Smooth muscle cell of the umbilical artery (primary cell): ENCODE data around the gene KRT1. TPM values are rescaled to one million over a fixed set of nuclear protein-coding genes. Genes with fewer than 3 reads are reported as not detected.

Experiments
- total RNA-seq: library from RNA; depleted of rRNA; stranded (reverse); fragments of >200 nt; gene quantifications from 2 replicates; pipeline ENCODE4 v1.2.3, GENCODE V29; 2014

The KRT1 gene
- total RNA-seq: not detected in 2 replicates

GRCh38 chr12:52680363-52680762, at the start of gene KRT1:
KRT1 (minus strand) TSS chr12:52680407; CDS start chr12:52680348, 59 bp downstream.

GRCh38 chr12:52703424-52703823, 23.2 kb upstream of the KRT1 start, which contains the start of gene KRT77:
KRT77 (minus strand) TSS chr12:52703524; CDS start chr12:52703434, 90 bp downstream.

GRCh38 chr12:52651726-52652261, 28.4 kb downstream of the KRT1 start, which contains the start of gene KRT2:
KRT2 (minus strand) TSS chr12:52652211; CDS start chr12:52652142, 69 bp downstream.

Other genes with a start within 250 kb of the KRT1 start
- gene KRT75, start 246.0 kb downstream of the KRT1 start, total RNA-seq: not detected in 2 replicates
- not detected in 2 replicates for gene KRT6B, start 228.3 kb downstream of the KRT1 start, total RNA-seq
- gene KRT6C, start 206.6 kb downstream of the KRT1 start, total RNA-seq: not detected in 2 replicates
- gene KRT6A, start 187.2 kb downstream of the KRT1 start, total RNA-seq: not detected in 2 replicates
- 0.23 TPM in 1 of 2 replicates, not detected in the other for gene KRT5, start 160.0 kb downstream of the KRT1 start, total RNA-seq
- gene KRT71, start 127.3 kb downstream of the KRT1 start, total RNA-seq: not detected in 2 replicates
- gene KRT74, start 106.6 kb downstream of the KRT1 start, total RNA-seq: not detected in 2 replicates
- gene KRT72, start 78.9 kb downstream of the KRT1 start, total RNA-seq: not detected in 2 replicates
- gene KRT73, start 61.8 kb downstream of the KRT1 start, total RNA-seq: not detected in 2 replicates
- not detected in 2 replicates for gene KRT2, start 28.2 kb downstream of the KRT1 start, total RNA-seq
- gene KRT77, start 23.1 kb upstream of the KRT1 start, total RNA-seq: not detected in 2 replicates
- gene KRT76, start 96.9 kb upstream of the KRT1 start, total RNA-seq: not detected in 2 replicates
- gene KRT3, start 115.7 kb upstream of the KRT1 start, total RNA-seq: not detected in 2 replicates
- gene KRT4, start 133.7 kb upstream of the KRT1 start, total RNA-seq: not detected in 2 replicates
- not detected in 2 replicates for gene KRT79, start 153.9 kb upstream of the KRT1 start, total RNA-seq
- gene KRT78, start 168.6 kb upstream of the KRT1 start, total RNA-seq: not detected in 2 replicates
- gene KRT8, start 224.7 kb upstream of the KRT1 start, total RNA-seq: 226 and 547 TPM in 2 replicates